Cardiac fibroblast (primary cell): ENCODE data around the gene POLE.

Experiments
- DNase-seq, 2 donors: peaks; one replicate each; pipeline versions ENCODE4 v3.0.0 to v3.0.0-alpha.2; 2010; ENCODE audit warnings: low read depth in 2 of 2
- H3K4me3 ChIP-seq, 2 donors: replicated peaks in 1 of 2; 1 replicate in 1 of 2; 2 replicates in 1 of 2; pipeline ENCODE4 v1.5.1; 2011; ENCODE audit warnings: low read depth in 2 of 2, low read length in 2 of 2, mild to moderate bottlenecking in 2 of 2, moderate library complexity in 1 of 2
- CTCF ChIP-seq: IDR thresholded peaks from one replicate; pipeline ENCODE4 v1.5.1; 2011; ENCODE audit warnings: low read depth, mild to moderate bottlenecking, low read length, inconsistent platforms

The POLE gene

DNA sequence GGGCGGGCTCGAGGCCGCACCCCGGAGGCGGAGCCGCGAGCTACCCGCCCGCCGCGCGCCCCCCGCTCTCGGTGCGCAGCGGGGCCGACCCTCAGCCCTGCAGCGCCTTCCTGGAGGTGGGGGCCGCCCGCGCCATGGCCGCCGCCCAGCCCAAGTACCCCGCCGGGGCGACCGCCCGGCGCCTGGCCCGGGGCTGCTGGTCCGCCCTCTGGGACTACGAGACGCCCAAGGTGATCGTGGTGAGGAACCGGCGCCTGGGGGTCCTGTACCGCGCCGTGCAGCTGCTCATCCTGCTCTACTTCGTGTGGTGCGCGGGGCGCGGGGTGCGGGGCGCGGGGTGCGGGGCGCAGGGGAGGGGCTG is 68.5 kb downstream of the POLE start, which contains the start of gene P2RX2:
P2RX2 (plus strand) TSS at position 94 of the 361 bp plus-strand sequence; CDS start at position 135, 41 bp downstream.
- no peak for DNase-seq
- H3K4me3 ChIP-seq: no peak within 1 kb of the TSS
- TF ChIP-seq CTCF: no peak

- TF ChIP-seq CTCF: no peak
- DNase-seq: no peak
- H3K4me3 ChIP-seq: no peak overlapping the region
Observed at GRCh38 chr12:132617822-132618682, 69.1 kb downstream of the POLE start.

DNA sequence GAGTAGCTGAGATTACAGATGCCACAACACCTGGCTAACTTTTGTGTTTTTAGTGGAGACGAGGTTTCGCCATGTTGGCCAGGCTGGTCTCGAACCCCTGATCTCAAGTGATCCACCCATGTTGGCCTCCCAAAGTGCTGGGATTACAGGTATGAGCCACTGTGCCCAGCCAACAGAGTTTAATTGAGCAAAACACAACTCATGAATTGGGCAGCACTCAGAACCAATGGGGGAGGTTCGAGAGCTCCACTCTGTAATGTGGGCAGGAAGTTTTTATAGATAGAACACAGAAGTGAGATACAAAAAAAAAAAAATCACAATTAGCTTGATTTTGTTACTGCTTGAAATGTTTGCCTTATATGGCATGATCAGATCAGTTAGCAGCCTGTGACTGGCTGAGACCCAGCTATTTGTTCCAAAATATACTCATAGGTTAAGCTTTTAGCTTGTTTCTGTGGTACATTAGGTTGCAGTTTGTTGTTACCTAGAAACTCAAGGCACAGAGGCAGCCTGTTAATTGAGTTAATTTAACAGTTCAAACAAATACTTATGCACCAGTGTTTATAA is 69.9 kb downstream of the POLE start:
- no peak for DNase-seq
- no peak overlapping the region for H3K4me3 ChIP-seq
- no peak for TF ChIP-seq CTCF

GRCh38 chr12:132615579-132616038 is 71.5 kb downstream of the POLE start:
- no peak overlapping the region for H3K4me3 ChIP-seq
- TF ChIP-seq CTCF: no peak
- DNase-seq: no peak

DNA sequence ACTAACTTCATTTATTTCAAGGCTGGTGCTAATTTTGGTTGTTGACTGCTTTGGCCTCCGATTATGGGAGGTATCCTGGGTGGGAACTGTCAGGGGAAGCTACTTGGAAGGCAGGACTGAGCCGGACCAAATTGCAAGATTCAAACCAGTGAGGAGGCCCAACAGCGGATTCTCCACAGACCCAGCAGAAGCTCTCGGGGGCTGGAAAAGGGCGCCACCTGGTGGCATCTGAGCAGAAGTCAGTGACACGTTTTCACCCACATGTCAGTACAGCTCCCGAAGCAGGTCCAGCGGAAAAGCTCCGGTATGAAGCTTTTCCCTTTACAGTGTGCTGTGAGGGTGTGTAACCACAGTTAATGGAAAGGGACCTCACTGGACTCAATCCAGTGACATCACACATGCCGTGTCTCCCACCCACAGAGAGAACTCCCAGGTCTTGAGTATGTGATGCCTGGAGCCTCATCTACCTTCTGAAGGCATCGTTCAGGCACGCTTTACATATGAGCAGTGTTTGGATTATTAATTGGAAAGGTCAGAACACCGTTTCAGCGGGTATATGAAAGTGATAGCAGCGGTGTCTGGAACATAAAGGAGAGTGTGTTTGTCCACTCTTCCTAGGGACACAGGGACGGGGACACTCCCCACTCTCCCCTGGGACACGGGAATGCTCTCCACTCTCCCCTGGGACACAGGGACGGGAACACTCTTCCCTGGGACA is 72.1 kb downstream of the POLE start:
- peak; percentile 89 to 90 for DNase-seq
- no peak overlapping the region for H3K4me3 ChIP-seq
- peak; percentile 89 for TF ChIP-seq CTCF

DNA sequence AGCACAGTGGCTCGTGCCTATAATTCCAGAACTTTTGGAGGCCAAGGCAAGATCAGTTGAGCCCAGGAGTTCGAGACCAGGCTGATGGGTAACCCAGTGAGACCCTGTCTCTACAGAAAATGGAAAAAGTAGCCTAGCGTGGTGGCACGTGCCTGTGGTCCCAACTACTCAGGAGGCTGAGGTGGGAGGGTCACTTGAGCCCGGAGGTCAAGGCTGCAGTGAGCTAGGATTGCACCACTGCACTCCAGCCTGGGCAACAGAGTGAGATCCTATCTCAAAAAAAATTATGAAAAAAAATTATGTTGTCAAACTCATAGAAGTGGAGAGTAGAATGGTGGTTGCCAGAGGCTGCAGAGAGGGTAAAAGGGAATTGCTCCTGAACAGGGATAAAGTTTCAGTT is 73.1 kb downstream of the POLE start:
- H3K4me3 ChIP-seq: no peak overlapping the region
- no peak for TF ChIP-seq CTCF
- DNase-seq: no peak
